Breast epithelium (tissue), 4 donors: ENCODE results near the gene BCAS3. TPM values are rescaled to one million over a fixed set of nuclear protein-coding genes. Genes with fewer than 3 reads are reported as not detected.
"Not testable (repeated sequence)": the region's sequence is repeated elsewhere in the genome, so short reads cannot be mapped to it uniquely, and the experiment has no call there.

Experiments used
- DNase-seq, 2 donors: peaks; one replicate each; pipeline ENCODE4 v3.0.0-alpha.2; 2019; ENCODE audit warnings: low spot score in 2 of 2
- H3K27ac ChIP-seq, 2 donors: fragments of 200-600 bp; sonication (generic) in 1 of 2; one replicate each; pipeline ENCODE4 v1.5.1; 2016 to 2019; ENCODE audit warnings: mild to moderate bottlenecking in 1 of 2
- H3K27me3 ChIP-seq, 2 donors: fragments of 200-600 bp; sonication (generic) in 1 of 2; one replicate each; pipeline versions ENCODE4 v1.5.1 to v1.6.0; 2017 to 2019; ENCODE audit warnings: control low read depth in 1 of 2, mild to moderate bottlenecking in 1 of 2
- H3K36me3 ChIP-seq: fragments of 200-600 bp; one replicate; pipeline ENCODE4 v1.5.1; 2019
- H3K4me1 ChIP-seq, 2 donors: fragments of 200-600 bp; sonication (generic); one replicate each; pipeline ENCODE4 v1.5.1; 2016 to 2019; ENCODE audit warnings: control low read depth in 1 of 2
- H3K4me3 ChIP-seq, 3 donors: fragments of 200-600 bp; sonication (generic); 1 replicate in 2 of 3; 2 replicates in 1 of 3; pipeline ENCODE4 v1.5.1; 2016 to 2019; ENCODE audit warnings: mild to moderate bottlenecking in 3 of 3, moderate library complexity in 2 of 3
- H3K9me3 ChIP-seq, 2 donors: fragments of 200-600 bp; sonication (generic) in 1 of 2; one replicate each; pipeline ENCODE4 v1.5.1; 2016 to 2019; ENCODE audit warnings: control low read depth in 1 of 2
- POLR2A ChIP-seq: fragments of 450-650 bp; IDR thresholded peaks from one replicate; pipeline ENCODE4 v1.6.1; 2016; ENCODE audit warnings: antibody characterized with exemption, mild to moderate bottlenecking, moderate library complexity
- POLR2AphosphoS5 ChIP-seq, 3 donors: sonication (generic); formaldehyde crosslinking; IDR thresholded peaks; one replicate each; pipeline ENCODE4 v1.6.1; 2017; ENCODE audit warnings: antibody characterized with exemption in 3 of 3
- intact Hi-C: fragments of 100-400 bp; cut with DNase I; formaldehyde crosslinking; loops from one replicate; pipeline ENCODE4 v1.15.1; 2023; ENCODE audit warnings: low total_unique reads
- total RNA-seq, 3 donors: library from RNA; depleted of rRNA; stranded (reverse); fragments of >200 nt; gene quantifications; one replicate each; pipeline ENCODE4 v1.1.0, GENCODE V29; 2016
- TF ChIP-seq, protein P1 (sequence below), 3 donors: fragments of 450-650 bp; IDR thresholded peaks; one replicate each; pipeline ENCODE4 v1.5.1; 2016 to 2017; ENCODE audit warnings: antibody characterized with exemption in 3 of 3, mild to moderate bottlenecking in 3 of 3, moderate library complexity in 3 of 3

The BCAS3 gene
- total RNA-seq, 3 donors from 2014 or later: 30.8 to 47.9 (median 31.2) TPM

DNA sequence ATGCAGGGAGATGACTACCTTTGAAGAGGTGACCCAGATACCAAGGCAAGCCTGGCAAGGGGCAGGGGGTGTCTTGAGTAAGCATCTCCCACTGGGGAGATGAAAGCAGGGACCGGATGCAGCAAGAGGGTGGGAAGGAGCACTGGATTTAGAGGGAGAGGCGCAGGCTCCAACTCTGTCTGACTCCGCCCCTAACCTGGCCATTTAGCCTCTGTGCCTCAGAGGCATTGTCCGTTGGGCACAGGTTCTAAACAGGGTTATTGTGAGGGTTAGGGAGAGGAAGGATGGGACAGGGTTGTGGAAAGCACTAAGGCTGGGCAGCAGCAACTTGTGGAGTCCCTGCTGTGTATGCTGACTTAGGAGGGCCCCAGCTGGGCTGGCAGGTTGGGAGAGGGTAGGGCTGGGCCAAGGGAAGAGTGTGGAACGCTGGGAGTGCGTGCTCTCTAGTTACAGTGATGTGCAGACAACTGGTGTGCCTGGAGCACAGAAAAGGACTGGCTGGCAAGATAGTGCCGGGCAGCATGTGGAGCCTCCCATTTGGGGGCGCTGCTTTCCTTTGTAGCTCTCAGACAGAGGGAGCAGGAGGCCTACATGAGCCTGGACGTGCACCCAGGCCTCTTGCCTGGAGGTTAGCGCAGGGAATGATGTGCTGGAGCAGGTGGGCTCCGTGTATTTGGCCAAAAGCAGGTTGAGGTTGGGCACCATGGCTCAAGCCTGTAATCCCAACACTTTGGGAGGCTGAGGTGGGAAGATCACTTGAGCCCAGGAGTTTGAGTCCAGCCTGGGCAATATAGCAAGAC, 748.2 kb downstream of the BCAS3 start:
- H3K4me3 ChIP-seq: no peak overlapping the region
- TF ChIP-seq, protein P1, sequence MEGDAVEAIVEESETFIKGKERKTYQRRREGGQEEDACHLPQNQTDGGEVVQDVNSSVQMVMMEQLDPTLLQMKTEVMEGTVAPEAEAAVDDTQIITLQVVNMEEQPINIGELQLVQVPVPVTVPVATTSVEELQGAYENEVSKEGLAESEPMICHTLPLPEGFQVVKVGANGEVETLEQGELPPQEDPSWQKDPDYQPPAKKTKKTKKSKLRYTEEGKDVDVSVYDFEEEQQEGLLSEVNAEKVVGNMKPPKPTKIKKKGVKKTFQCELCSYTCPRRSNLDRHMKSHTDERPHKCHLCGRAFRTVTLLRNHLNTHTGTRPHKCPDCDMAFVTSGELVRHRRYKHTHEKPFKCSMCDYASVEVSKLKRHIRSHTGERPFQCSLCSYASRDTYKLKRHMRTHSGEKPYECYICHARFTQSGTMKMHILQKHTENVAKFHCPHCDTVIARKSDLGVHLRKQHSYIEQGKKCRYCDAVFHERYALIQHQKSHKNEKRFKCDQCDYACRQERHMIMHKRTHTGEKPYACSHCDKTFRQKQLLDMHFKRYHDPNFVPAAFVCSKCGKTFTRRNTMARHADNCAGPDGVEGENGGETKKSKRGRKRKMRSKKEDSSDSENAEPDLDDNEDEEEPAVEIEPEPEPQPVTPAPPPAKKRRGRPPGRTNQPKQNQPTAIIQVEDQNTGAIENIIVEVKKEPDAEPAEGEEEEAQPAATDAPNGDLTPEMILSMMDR (IDR thresholded peaks at IDR 0.05): no peak
- no peaks in the 10 kb centered on the region for H3K9me3 ChIP-seq
- intact Hi-C loops: no loop called here
- DNase-seq: no peak
- no peaks in the 10 kb centered on the region for H3K36me3 ChIP-seq
- H3K27ac ChIP-seq: no peak overlapping the region
- peaks cover 4 to 46% of the 10 kb centered on the region in 2 donors for H3K27me3 ChIP-seq
- H3K4me1 ChIP-seq: no peaks in the 10 kb centered on the region

DNA sequence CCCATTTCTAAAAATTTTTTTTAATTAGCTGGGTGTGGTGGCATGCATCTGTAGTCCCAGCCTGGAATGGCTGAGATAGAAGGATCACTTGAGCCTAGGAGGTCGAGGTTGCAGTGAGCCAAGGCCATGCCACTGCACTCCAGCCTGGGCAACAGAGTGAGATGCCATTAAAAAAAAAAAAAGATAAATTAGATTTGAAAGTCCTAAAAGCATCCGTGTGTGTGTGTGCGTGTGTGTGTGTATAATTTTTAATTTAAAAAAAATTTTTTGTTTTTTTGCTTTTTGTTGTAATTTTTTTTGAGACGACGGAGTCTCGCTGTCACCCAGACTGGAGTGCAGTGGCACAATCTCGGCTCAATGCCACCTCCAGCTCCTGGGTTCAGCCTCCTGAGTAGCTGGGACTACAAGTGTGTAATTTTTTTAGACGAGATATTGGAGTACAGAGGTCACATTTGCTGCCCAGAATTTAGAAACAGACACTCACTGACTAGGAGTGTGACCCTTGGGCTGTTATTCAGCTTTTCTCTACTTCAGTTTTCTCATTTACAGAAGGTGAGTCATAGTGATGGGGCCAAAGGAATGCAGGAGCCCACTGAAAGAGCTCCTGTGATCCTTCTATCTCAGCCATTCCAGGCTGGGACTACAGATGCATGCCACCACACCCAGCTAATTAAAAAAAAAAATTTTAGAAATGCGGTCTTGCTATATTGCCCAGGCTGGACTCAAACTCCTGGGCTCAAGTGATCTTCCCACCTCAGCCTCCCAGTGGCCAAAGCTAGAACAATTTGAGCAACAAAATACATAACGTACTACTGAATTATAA, 749.0 kb downstream of the BCAS3 start:
- Histone ChIP-seq H3K4me1 (no peaks in the 10 kb centered on the region), H3K27ac (no peak overlapping the region), H3K36me3 (no peaks in the 10 kb centered on the region), H3K4me3 (no peak overlapping the region), H3K27me3 (peaks cover 4 to 38% of the 10 kb centered on the region in 2 donors), H3K9me3 (no peaks in the 10 kb centered on the region)
- TF ChIP-seq POLR2A (no peak), POLR2AphosphoS5 (IDR thresholded peaks at IDR 0.05) (no peak)
- TF ChIP-seq, protein P1 (IDR thresholded peaks at IDR 0.05): no peak
- DNase-seq: no peak
- intact Hi-C loops: no loop called here

DNA sequence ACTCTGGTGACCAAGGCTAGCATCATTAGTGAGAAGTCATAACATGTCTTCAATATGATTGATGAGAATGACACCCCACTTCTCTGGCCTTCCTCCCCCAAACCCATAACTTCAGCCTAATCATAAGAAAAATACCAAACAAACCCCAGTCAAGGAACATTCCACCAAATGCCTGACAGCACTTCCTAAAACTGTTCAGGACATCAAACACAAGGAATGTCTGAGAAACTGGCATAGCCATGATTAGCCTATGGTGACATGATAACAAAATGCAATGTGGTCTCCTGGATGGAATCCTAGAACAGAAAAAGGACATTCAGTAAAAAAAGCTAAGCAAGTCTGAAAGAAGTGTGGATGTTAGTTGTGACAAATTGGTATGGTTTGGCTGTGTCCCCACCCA, 749.9 kb downstream of the BCAS3 start:
- DNase-seq: no peak
- H3K9me3 ChIP-seq: no peaks in the 10 kb centered on the region
- no peaks in the 10 kb centered on the region for H3K4me1 ChIP-seq
- intact Hi-C loops: no loop called here
- peaks cover 4 to 35% of the 10 kb centered on the region in 2 donors for H3K27me3 ChIP-seq
- H3K27ac ChIP-seq: no peak overlapping the region
- H3K4me3 ChIP-seq: no peak overlapping the region
- TF ChIP-seq POLR2A (no peak), POLR2AphosphoS5 (IDR thresholded peaks at IDR 0.05) (no peak)
- TF ChIP-seq, protein P1 (IDR thresholded peaks at IDR 0.05): no peak
- no peaks in the 10 kb centered on the region for H3K36me3 ChIP-seq

DNA sequence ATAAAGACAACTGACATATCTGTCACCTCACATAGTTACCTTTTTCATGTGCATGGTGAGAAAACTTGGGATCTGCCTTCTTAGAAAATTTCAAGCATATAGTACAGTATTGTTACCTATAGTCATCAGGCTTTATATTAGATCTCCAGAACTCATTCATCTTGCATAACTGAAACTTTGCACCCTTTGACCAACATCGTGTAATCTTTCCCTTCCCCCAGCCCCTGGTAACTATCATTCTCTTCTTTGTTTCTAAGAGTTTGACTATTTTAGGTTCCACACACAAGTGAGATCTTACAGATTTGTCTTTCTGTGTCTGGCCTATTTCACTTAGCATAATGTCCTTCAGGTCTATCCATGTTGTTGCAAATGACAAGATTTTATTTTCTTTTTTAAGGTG, 751.6 kb downstream of the BCAS3 start:
- TF ChIP-seq, protein P1 (IDR thresholded peaks at IDR 0.05): no peak
- TF ChIP-seq POLR2A (no peak), POLR2AphosphoS5 (IDR thresholded peaks at IDR 0.05) (no peak)
- intact Hi-C loops: no loop called here
- H3K36me3 ChIP-seq: no peaks in the 10 kb centered on the region

DNA sequence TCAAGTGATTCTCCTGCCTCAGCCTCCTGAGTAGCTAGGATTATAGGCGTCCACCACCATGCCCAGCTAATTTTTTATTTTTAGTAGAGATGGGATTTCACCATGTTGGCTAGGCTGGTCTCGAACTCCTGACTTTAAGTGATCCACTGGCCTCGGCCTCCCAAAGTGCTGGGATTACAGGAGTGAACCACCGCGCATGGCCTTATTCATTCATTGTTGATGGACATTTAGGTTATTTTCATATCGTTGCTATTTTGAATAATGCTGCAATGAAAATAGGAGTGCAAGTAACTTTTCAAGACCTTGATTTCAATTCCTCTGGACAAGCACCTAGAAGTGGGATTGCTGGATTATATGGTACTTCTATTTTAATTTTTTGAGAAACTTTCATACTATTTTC, 752.2 kb downstream of the BCAS3 start:
- H3K9me3 ChIP-seq, intact Hi-C loops, H3K27ac ChIP-seq, H3K4me1 ChIP-seq, H3K36me3 ChIP-seq, DNase-seq, H3K4me3 ChIP-seq: not testable (repeated sequence)
- peaks cover 4 to 14% of the 10 kb centered on the region in 2 donors for H3K27me3 ChIP-seq

More for the DNA sequence above, 751.6 kb downstream of the BCAS3 start:
- DNase-seq: no peak
- no peaks in the 10 kb centered on the region for H3K4me1 ChIP-seq
- no peak overlapping the region for H3K27ac ChIP-seq
- no peak overlapping the region for H3K4me3 ChIP-seq
- no peaks in the 10 kb centered on the region for H3K9me3 ChIP-seq
- peaks cover 4 to 20% of the 10 kb centered on the region in 2 donors for H3K27me3 ChIP-seq
